Measurements from ENCODE around the gene ZNF566. TPM values are rescaled to one million over a fixed set of nuclear protein-coding genes. Genes with fewer than 3 reads are reported as not detected.

The ZNF566 gene
- total RNA-seq, 1 experiment from 2014 or later, result 12.0 TPM

GRCh38 chr19:36417752-36418286, 71.5 kb downstream of the ZNF566 start:
- H3K27ac Mint-ChIP-seq (ENCODE audit: unreplicated experiment), result no peak overlapping the region
- no TSS peak for BruUV-seq (replicated peaks)
- H3K36me3 Mint-ChIP-seq (ENCODE audit: insufficient read depth, unreplicated experiment), result no peaks in the 10 kb centered on the region
- H3K9me3 Mint-ChIP-seq (ENCODE audit: low read depth, unreplicated experiment), result peaks cover 22% of the 10 kb centered on the region
- intact Hi-C loops (cut with micrococcal nuclease; ENCODE audit: unreplicated experiment), result no loop called here
- H3K4me3 Mint-ChIP-seq (ENCODE audit: low read depth, unreplicated experiment), result no peak overlapping the region
- TF ChIP-seq CTCF (IDR thresholded peaks at IDR 0.05; ENCODE audit: unreplicated experiment), result no peak
- no peaks in the 10 kb centered on the region for H3K27me3 Mint-ChIP-seq (ENCODE audit: unreplicated experiment)
- no peak for DNase-seq
- CTCF ChIA-PET, result no interaction called here
- no peaks in the 10 kb centered on the region for H3K4me1 Mint-ChIP-seq (ENCODE audit: low read depth, unreplicated experiment)

DNA sequence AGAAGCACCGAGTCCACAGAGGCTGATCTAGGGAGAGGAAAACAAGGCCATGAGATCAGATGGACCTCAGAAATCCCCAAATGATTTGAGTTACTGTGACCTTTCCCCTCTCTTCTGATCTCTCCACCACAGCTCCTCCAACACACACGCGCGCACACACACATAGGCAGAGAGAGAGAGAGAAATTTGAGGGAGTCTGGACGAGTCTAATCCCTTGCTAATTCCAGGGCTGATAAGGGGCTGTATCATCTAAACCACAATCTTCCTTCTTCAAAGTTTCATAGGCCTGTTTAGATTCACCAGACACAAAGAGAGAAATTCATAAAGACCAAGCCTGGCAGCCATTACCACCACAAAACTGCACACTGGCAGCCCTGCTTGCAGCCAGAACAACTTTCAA, 79.5 kb downstream of the ZNF566 start:
- Mint-ChIP-seq H3K36me3 (ENCODE audit: insufficient read depth, unreplicated experiment) (no peaks in the 10 kb centered on the region), H3K4me1 (ENCODE audit: low read depth, unreplicated experiment) (no peaks in the 10 kb centered on the region), H3K9me3 (ENCODE audit: low read depth, unreplicated experiment) (peaks cover 25% of the 10 kb centered on the region), H3K27ac (ENCODE audit: unreplicated experiment) (no peak overlapping the region), H3K27me3 (ENCODE audit: unreplicated experiment) (no peaks in the 10 kb centered on the region), H3K4me3 (ENCODE audit: low read depth, unreplicated experiment) (no peak overlapping the region)
- BruUV-seq (replicated peaks), result no TSS peak
- no peak for TF ChIP-seq CTCF (IDR thresholded peaks at IDR 0.05; ENCODE audit: unreplicated experiment)
- CTCF ChIA-PET, result no interaction called here
- DNase-seq, result no peak
- intact Hi-C loops (cut with micrococcal nuclease; ENCODE audit: unreplicated experiment), result no loop called here

DNA sequence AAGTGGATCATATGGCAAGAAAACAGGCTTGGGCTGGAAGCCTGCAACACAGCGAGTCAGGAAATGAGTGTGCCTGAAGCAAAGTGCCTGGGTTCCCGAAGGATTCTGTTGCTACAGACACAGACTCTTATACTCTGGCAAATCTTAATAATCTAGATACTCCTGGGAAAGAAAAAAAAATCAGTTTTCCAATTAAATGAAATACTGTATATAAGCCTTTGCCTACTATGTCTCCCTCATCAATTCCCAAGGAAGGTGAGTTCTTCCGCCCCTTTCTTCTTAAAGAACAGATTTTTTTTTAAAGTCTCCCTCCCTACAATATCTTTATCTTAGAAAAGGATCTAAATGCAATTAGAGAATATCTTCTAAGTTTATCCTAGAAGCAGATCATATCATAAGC, 81.3 kb downstream of the ZNF566 start:
- intact Hi-C loops (cut with micrococcal nuclease; ENCODE audit: unreplicated experiment), result no loop called here
- no peak for TF ChIP-seq CTCF (IDR thresholded peaks at IDR 0.05; ENCODE audit: unreplicated experiment)
- CTCF ChIA-PET, result no interaction called here
- H3K27me3 Mint-ChIP-seq (ENCODE audit: unreplicated experiment), result no peaks in the 10 kb centered on the region
- H3K9me3 Mint-ChIP-seq (ENCODE audit: low read depth, unreplicated experiment), result peaks cover 27% of the 10 kb centered on the region
- no peak overlapping the region for H3K4me3 Mint-ChIP-seq (ENCODE audit: low read depth, unreplicated experiment)
- no peaks in the 10 kb centered on the region for H3K4me1 Mint-ChIP-seq (ENCODE audit: low read depth, unreplicated experiment)
- H3K27ac Mint-ChIP-seq (ENCODE audit: unreplicated experiment), result no peak overlapping the region
- no peak for DNase-seq
- no TSS peak for BruUV-seq (replicated peaks)
- H3K36me3 Mint-ChIP-seq (ENCODE audit: insufficient read depth, unreplicated experiment), result no peaks in the 10 kb centered on the region

DNA sequence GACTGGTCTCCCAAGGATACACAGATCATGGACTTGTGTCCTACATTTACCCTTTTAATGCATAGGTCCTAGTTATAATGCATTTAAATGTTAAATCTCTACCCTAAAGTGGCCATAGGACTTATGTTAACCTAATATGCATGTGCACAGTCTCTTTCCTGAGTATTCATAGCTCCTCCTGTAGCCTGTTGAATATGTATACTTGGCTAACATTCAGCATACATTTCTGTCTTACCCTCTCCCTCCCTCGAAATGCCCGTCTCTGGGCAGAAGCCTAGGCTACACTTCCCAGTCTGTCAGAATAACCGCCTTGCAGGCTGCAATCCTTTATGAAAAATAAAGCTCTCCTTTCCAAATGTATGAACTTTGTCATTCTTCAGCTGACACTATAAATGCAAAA, 84.9 kb downstream of the ZNF566 start:
- BruUV-seq (replicated peaks), result no TSS peak
- H3K27me3 Mint-ChIP-seq (ENCODE audit: unreplicated experiment), result no peaks in the 10 kb centered on the region
- no peak for TF ChIP-seq CTCF (IDR thresholded peaks at IDR 0.05; ENCODE audit: unreplicated experiment)
- DNase-seq, result no peak
- no peaks in the 10 kb centered on the region for H3K36me3 Mint-ChIP-seq (ENCODE audit: insufficient read depth, unreplicated experiment)
- CTCF ChIA-PET, result interaction anchor here (0.6 kb wide), 1 partner anchor 38 kb away, joined by 3 read pairs; no protein-coding TSS in a partner anchor
- no peak overlapping the region for H3K27ac Mint-ChIP-seq (ENCODE audit: unreplicated experiment)
- no peaks in the 10 kb centered on the region for H3K4me1 Mint-ChIP-seq (ENCODE audit: low read depth, unreplicated experiment)
- H3K9me3 Mint-ChIP-seq (ENCODE audit: low read depth, unreplicated experiment), result peaks cover 32% of the 10 kb centered on the region
- no peak overlapping the region for H3K4me3 Mint-ChIP-seq (ENCODE audit: low read depth, unreplicated experiment)
- intact Hi-C loops (cut with micrococcal nuclease; ENCODE audit: unreplicated experiment), result no loop called here

Measured in Calu3 (cell line).